Ramos (cell line): ENCODE results near the gene PLD4.

ENCODE experiments used
- in situ Hi-C: fragments of 300-500 bp; cut with MboI; formaldehyde crosslinking; loops from one replicate; pipeline ENCODE4 v1.14.3; 2022; ENCODE audit warnings: low sequenced_read_pairs; ENCODE audit not compliant: unreplicated experiment

The PLD4 gene

DNA sequence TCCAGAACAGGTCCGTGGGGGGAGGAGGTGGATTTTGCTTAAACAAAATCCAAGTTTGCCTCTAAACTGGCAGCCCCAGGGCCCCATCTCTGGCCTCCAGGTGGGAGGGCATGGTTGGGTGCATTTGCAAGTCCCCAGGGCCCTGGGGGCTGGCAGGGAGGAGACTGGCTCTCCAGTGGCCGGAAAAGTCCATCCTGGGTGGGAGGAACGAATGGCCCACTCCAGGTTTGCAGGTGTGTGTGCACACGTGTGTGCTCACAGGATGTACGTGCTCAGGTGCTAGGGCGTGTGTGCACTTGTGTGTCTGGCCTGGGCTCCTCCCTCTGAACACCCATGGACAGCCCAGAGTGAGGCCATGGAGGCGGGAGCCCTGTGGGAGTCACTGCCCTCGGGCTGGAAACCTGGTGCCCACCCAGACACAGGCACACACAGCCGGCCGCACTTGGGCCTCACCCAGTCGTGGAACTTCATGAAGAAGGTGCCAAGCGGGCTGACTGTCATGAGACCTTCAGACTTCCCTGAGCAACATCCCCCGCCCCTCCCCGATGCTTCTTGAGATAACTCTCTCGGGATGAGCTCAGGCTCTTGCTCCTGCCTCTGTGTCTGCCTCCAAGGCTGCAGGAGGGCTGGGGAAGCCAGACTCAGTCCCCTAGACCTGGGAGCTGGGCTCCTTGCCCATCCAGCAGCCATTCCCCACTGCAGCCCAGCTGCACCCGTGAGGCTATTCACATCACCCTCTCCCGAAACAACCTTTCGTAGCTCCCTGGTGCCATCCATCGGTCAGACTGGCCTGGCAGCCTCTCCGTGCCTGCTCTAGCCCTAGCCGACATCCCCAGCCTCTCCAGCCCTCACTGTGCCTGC, 44.1 kb downstream of the PLD4 start:
- in situ Hi-C loops, result no loop called here

DNA sequence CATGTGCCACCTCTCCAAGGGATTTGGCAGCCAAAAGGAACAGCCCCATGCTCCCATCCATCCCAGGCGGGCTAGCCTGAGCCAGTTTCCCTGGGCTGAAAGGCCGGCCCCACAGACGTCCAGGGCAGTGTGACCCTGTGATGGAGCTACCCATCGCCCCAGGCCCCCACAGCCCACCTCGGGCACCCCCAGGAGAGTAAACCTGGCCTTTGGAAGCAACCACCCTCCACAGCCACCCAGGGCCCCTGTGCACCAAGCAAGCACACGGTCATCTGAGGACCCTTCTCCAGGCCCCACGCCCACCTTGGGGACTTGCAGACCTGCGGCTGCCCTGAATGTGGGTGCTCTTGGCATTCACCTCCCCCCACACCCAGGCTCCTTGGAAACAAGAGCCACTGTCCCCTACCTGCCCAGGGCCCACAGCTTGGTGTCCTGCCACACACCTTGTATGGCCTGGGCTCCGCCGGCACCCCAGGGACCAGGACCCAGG, 45.1 kb downstream of the PLD4 start:
- in situ Hi-C loops, result loop anchor here (5.0 kb wide), 1 partner anchor 78 kb away; no protein-coding TSS in a partner anchor

DNA sequence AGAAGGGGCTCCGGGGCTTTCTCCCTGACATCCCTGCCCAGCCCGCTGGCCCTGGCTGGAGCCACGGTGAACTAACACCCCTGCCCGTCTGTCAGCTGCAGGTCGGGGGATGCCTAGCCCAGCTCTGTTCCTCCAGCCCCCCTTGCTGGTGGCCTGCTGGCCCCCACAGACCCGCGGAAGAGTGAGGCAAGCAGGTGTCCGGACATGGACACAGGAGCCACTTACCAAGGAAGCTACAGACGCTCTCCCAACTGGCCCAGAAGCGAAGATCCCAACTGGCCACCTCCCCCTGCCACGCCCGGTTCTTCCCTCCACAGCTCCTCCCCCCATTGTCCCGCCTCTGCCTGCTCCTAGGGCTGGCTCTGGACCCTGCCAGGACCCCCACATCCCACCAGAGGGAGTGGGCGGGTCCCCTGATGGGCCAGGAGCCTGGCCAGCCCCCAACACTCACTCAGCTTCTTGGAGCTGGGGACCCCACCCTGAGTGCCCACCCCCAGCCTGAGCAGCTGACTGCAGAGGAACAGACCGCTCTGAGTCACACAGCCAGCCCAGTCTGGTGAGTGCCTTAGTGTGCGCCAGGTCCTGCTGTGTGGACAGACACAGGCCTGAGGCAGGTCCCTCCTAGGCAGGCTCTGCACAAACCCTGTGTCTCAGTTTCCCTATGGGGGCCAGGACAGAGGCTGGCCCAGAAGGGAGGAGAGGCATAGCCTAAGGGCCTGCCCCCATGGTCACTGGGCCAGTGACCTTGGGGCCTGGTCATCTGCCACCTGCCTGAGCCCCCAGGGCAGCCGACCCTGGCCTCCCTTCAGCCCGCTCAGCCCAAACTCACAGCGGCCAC, 45.8 kb downstream of the PLD4 start:
- in situ Hi-C loops, result loop anchor here (5.0 kb wide), 1 partner anchor 77 kb away; no protein-coding TSS in a partner anchor

DNA sequence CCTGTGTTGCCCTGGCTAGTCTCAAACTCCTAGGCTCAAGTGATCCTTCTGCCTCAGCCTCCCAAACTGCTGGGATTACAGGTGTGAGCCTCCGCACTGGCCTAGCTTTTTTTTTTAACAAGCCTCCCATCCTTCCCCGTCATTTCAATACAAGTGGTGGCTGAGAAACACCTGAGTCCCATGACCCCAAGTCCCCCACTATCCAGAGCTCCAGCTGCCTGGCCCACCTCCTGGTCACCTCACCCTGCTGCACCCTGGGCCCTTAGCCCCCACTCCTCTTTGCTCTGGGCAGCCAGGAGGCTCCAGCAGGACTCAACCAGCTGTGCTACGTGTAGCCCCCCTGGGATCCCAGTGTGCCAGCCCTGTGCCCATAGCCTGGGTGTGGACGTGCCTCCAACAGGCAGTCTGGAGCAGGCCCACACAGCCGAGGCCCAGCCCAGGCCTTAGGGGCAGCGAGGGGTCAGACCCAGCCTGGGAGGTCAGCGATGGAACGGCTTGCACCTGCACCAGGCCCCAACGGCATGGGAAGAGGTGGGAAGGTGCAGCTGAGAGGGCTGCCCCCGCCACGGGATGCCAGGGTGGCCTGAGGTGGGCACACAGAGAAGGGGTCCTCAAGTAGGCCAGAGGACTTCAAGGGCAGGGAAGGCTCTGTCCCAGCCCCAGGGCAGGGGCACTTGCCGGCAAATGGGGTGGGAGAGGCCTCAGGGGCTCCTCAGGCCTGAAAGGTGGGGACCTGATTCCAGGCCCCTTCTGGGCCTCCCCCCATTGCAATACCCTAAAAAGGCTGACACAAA, 47.0 kb downstream of the PLD4 start:
- in situ Hi-C loops, result loop anchor here (5.0 kb wide), 1 partner anchor 76 kb away; no protein-coding TSS in a partner anchor

DNA sequence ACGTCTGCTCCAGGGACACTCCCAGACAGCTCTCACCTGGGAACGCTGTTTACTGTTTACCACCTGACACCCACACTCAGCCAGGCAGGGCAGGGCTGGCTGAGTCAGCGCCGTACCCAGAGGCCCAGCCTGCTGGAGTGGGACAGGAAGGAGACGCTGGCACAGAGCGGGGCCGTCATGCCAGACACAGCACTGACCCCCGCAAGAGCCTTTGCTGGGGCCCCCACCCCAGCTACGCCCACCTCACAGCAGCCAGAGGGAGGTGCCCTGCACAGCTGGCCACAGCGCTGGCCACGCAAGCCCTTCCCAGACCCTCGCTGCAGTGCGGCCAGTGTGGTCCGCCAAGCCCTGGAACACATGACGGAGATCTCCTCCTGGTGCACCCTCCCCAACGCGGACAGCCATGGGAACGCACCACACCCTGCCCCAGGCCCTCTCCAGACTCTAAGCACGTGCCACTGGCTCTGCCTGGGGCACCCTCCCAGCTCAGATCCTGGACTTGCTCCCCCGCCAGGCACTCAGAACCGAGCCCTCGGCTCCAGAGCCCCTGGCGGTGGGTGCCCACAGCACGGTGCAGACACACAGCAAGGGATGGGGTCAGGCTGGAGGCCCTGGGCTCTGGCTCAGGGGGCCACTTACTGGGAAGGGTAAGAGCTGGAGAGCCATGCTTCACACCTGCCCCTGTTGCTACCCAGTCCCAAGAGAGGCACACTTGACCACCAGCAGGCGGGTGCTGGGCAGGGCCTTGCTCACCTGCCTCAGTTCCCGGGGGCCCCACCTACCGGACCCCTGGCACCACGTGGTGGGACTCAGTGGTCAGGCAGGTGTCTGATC, 47.8 kb downstream of the PLD4 start:
- in situ Hi-C loops, result loop anchor here (5.0 kb wide), 1 partner anchor 75 kb away; no protein-coding TSS in a partner anchor

DNA sequence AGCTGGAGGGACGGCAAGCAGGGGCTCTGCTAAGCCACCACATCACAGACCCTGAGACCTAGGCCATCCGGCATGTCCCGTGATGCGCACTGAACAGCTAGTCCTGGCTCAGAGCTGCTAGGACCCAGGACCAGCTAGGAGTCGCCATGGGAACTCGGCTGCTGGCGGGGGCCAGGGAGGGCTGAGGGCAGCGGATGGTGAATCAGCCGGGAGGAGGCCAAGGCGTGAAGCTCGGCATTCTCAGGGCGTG, 48.4 kb downstream of the PLD4 start:
- in situ Hi-C loops, result loop anchor here (5.0 kb wide), 1 partner anchor 74 kb away; no protein-coding TSS in a partner anchor

DNA sequence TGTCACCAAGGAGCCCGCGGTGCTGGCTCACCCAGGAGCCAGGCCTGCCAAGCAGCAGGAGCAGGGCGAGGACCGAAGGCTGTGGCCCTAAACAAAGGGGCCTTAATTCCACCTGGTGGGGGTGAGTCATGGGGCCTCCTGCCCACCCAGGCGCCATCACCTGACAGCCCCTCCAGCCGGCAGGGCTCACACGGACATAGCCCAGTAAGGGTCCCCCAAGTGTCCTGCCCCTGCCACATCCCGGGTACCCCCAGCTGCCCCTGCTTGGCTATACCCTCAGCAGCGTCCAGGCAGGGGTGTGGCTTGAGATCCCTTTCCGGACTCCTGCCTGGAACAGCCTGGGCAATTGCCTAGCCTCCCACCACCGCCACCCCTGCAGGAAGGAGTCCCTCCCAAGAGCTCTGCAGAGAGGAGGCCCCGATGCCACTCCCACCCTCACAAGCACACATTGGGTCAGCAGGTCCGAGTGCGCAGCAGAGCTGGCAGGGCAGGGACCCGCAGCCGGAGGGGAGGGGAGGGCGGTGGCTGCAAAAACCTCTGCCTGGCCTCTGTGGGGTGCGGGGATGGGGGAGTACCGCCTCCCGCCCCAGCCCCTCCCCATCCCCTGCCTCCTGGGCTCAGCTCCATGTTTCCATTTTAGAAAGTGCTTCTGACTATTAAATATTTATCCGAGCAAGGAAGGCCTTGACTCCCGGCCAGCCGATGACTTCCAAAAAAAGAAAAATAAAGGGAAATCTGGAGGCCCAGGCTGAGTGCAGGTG, 48.9 kb downstream of the PLD4 start:
- in situ Hi-C loops, result loop anchor here (5.0 kb wide), 1 partner anchor 74 kb away; no protein-coding TSS in a partner anchor

DNA sequence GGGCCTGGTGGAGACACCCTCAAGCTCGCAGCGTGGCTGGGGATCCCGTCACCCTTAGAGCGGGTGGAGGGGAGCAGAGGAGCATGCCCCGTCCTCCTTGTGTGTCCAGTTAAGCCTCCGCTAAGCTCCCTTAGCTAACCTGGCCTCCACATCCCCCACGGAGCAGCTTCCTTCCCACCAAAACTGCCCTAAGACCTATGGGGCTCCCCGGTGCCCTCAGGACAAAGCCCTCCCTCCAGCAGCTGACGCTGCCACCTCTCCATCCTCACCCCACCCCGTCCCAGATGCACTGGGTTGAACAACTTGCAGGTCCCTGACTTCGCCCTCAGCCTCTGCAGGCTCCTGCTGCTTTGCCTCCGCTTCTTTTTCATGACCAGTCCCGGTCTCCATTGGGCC, 49.5 kb downstream of the PLD4 start:
- in situ Hi-C loops, result loop anchor here (5.0 kb wide), 1 partner anchor 73 kb away; no protein-coding TSS in a partner anchor

DNA sequence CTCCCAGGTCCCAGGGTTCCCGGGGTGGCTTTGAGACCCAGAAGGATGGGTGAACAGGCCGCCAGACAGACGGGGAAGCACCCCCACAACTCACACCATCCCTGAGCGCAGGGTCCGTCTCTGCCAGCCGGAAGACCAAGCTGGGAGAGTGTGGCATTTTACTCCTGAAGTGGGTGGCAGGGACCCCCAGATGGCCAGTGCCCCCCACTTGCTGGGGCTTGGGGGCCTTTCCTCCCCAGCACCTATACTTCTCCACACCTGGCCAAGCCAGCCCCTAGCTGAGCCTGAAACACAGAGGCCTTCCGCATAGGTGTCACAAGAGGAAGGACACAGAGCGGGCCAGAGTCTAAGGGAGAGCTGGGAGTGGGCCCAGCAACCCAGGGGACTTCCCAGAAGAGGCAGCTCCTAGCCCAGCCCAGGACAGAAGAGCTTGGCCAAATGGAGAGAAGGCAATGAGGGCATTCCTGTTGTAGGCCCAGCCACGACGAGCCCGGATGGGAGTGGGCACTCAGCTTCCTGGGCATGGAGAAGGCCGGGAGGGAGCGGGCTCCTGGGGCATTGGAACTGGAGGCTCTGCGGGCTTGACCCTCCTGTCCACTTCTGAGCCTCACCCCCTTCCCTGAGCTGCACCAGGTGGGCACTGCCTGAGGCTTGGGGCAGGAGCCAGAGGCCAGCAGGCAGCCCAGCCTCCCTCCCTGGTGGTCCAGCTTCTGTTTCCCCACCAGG, 50.1 kb downstream of the PLD4 start:
- in situ Hi-C loops, result loop anchor here (5.0 kb wide), 1 partner anchor 72 kb away; no protein-coding TSS in a partner anchor

DNA sequence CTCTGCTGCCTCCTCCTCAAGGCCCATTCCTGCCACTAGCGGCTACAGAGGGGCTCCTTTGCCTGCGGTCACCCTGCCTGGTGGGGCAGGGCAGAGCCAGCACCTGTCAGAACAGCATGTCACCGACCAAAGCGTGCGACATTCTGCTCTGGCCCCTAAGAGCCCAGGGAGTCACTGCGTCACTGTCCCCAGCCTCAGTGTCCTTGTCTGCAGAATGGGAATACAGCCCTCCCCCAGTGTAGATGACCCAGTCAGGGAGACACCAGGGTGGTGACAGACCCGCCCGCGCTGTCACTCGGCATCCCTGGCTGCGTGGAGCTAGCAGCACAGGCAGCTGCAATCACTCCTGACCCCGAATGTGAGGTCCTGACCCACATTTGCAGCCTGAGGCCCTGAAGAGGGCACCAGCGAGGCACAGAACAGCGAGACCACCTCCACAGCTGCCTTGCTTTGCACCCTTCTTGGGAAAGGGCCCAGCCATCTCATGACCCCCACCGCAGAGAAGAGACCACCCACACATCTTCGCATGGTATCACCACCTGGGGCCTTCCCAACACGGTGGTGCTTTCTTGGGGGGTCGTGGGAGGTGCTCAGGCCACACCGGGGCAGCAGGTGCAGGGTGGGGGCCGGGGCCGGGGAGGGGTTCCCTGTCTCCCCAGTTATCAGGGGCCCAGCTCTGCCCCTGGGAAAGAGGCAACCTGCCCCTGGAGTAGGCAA, 51.0 kb downstream of the PLD4 start:
- in situ Hi-C loops, result no loop called here

DNA sequence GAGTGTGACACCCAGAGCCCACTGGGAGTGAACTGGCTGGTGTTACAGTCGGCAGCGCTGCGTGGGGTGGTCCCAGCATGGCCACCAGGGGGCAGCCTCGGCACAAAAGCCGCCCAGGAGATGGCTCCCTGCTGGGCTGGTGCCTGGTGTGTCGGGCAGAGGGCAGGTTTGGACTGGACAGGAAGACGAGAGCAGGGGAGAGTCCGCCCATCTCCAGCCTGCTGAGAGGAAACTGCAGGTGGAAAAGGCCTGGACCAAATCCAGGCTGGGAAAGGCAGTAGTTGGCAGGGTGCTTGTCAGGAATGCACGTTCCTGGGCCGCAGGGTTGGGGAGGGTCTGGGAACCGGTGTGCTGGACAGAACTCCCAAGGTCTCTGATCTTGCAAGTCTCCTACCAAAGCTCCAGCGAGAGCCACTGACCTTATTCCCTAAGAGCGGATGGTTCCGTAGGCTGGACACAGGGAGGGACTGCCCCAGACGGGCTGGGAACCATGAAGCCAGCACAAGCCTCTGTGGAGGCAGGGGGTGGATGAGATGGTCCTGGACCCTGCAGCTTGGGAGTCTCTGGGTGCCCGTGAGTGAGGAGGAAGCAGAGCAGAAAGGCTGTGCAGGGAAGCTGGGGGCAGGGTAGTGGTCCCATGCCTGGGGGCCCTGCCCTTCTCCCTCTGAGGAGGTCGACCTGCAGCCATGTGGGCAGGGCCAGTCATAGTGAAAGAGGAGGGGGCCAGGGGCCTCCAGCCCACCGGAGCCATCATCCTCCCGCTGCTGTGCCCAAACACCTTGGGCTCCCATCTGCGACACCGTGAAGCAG, 51.7 kb downstream of the PLD4 start:
- in situ Hi-C loops, result no loop called here

DNA sequence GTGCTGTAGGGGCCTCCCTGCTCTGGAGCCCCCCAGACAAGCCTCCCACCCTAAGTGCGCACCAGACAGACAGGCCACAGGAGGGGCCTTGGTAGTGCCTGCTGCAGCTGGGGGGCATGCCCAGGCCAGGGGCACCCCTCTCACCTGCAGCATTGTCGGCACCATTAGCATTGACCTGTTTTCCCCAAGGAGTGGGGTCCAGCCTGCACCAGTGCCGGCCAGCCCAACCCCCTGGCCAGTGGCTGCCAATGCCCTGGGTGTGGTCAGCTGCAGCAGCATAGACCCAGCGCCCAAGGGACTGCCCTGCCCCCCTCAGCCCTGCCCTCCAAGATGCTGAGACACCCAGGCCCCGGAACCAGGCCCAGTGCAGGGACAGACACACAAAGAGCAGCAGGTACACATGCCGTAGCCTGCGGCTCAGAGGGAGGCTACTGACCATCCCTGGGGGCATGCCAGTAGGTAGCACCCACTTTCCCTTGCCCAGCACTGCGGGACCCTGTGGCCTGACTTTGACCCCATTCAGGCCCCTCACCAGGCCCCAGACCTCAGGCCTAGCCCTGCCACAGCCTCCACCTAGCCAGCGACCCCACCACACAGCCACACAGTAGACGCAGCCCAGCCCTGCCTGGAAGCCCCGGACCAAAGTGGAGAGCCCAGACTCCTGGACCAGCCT, 52.5 kb downstream of the PLD4 start:
- in situ Hi-C loops, result no loop called here

DNA sequence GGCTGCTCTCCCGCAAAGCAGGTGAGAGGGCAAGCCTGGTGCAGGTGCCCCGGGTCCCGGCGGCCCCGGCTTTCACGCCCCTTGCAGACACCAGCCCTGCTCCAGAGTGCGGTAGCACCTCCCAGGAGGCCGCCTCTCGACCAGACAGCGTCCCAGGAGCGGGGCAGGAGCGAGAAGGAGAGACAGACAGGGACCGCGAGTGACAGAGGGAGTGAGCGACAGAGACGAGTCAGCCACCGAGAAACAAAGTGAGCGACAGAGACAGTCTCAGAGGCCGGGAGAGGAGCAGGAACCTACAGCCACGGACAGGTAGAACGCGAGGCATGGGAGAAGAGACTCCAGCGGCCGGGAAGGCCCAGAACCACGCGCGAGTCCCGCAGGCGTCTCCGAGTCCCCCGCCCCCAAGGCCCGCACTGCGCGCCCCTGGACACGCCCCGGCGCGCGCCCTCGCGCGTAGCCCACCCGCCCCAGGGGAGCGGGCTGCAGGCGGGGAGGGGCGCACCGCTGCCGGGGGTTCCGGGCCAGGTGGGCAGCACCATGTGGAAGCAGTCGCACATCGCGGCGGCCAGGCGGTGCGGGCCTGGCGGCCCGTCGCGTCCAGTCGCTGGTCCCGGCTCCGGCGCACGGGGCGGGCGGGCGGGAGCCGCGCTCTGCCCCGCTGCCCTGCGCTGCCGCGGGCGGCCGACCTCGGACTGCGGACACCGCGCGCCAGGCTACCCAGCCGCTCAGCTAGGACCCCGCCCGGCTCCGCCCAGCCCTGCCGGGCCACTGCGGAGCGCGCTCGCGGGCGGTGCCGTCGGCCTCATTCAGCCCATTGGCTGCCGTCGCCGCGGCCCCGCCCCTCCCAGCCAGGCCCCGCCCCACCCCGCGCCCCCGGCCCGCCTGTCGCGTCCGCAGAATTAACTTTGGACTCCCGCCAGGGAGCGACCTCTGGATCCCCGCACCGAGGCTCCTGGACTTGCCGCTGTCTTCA, 53.3 kb downstream of the PLD4 start, which contains the start of gene AHNAK2:
Gene AHNAK2 (minus strand): TSS at position 694 of the 973 bp plus-strand sequence. CDS start 137 bp downstream, at position 557.
- in situ Hi-C loops, result no loop called here

DNA sequence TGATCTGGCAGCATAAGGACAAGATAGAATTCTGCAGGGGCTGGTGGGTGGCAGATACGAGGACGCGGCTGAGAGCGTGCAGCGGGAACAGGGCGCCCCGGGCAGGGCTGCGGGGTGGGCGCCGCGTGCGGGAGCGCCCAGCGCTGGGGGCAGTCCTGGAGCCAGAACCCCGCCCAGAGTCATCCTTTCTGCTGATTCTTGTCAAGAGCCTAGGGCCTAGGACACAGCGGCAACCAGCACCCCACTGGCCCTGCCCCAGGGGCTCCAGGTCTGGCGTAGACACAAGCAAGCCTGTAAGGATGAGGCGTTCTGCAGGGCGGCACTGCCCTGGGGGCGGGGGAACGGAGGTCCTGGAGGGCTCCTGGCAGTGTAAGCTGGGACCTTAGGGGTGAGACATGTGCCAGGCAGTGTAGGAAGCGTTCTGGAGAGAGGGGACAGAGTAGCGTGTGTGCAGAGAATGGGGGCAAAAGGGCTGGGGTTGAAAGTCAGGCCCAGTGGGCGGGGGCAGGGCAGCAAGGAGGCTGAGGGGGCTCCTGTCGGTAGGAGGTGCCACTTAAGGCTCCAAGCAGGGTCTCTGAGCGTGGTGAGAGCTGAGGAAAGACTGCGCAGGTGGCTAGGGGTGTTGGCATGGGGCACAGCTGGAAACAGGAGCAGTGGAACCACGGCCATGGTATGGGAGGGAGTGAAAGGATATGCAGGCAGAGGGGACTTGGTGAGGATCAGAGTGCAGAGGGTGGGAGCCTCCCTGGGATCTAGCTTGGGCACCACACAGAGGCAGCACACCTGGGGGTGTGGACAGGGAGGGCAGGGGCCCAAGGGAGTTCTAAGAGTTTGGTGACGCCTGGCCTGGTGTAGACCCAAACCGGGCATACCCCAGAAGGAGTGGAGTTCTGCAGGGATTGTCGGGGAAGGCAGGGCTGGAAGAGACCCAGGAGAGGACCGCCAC, 54.3 kb downstream of the PLD4 start:
- in situ Hi-C loops, result no loop called here
